HG03196 (cell line): Measurements from ENCODE around the gene BRSK2.

Experiments used
- ATAC-seq: cut with Tn5 transposase; IDR thresholded peaks from one replicate; pipeline ENCODE4 v1.9.1; 2021; ENCODE audit not compliant: unreplicated experiment

The BRSK2 gene

GRCh38 chr11:1449490-1450243 lies 59.9 kb downstream of the BRSK2 start:
- ATAC-seq: no peak

- no peak for ATAC-seq
Measured at GRCh38 chr11:1450344-1450875, 60.7 kb downstream of the BRSK2 start.

- no peak for ATAC-seq
Measured at GRCh38 chr11:1450949-1451710, 61.4 kb downstream of the BRSK2 start.

- ATAC-seq: no peak
Measured at GRCh38 chr11:1451781-1452470, 62.2 kb downstream of the BRSK2 start.

- no peak for ATAC-seq
Measured at GRCh38 chr11:1452744-1453143, 63.0 kb downstream of the BRSK2 start.

- ATAC-seq: no peak
Measured at GRCh38 chr11:1453611-1454034, 63.9 kb downstream of the BRSK2 start.

GRCh38 chr11:1454576-1454975 lies 64.8 kb downstream of the BRSK2 start:
- ATAC-seq: no peak

- ATAC-seq: no peak
Measured at GRCh38 chr11:1455032-1455762, 65.5 kb downstream of the BRSK2 start.

- no peak for ATAC-seq
Measured at GRCh38 chr11:1455763-1456060, 66.0 kb downstream of the BRSK2 start.

GRCh38 chr11:1456176-1456575 lies 66.4 kb downstream of the BRSK2 start:
- no peak for ATAC-seq

GRCh38 chr11:1456596-1457325 lies 67.0 kb downstream of the BRSK2 start:
- ATAC-seq: no peak

- ATAC-seq: no peak
Measured at GRCh38 chr11:1457326-1457680, 67.6 kb downstream of the BRSK2 start.

- ATAC-seq: no peak
Measured at GRCh38 chr11:1457856-1458255, 68.1 kb downstream of the BRSK2 start.

- ATAC-seq: no peak
Measured at GRCh38 chr11:1458340-1459218, 68.8 kb downstream of the BRSK2 start.

GRCh38 chr11:1459219-1459575 lies 69.5 kb downstream of the BRSK2 start:
- no peak for ATAC-seq

- ATAC-seq: no peak
Measured at GRCh38 chr11:1459764-1460395, 70.1 kb downstream of the BRSK2 start.

- no peak for ATAC-seq
Measured at GRCh38 chr11:1460396-1460985, 70.8 kb downstream of the BRSK2 start.

GRCh38 chr11:1460986-1461825 lies 71.5 kb downstream of the BRSK2 start:
- ATAC-seq: no peak
